Heart right ventricle (tissue), 16 donors: ENCODE data around the gene CCHCR1. TPM values are rescaled to one million over a fixed set of nuclear protein-coding genes. Genes with fewer than 3 reads are reported as not detected.

Source experiments
- ATAC-seq, 8 donors: fragments of 200-7000 bp; cut with Tn5 transposase; one replicate each; pipeline ENCODE4 v1.9.1; 2020; ENCODE audit warnings: mild to moderate bottlenecking in 8 of 8, moderate library complexity in 8 of 8, moderate number of reproducible peaks in 1 of 8
- DNase-seq, 2 donors: peaks; one replicate each; pipeline ENCODE4 v3.0.0-alpha.2; 2020
- H3K27ac ChIP-seq, 10 donors: fragments of 200-600 bp; sonication (generic) in 2 of 10; one replicate each; pipeline versions ENCODE4 v1.5.0 to v1.8.0; 2020 to 2022; ENCODE audit warnings: mild to moderate bottlenecking in 3 of 10
- H3K27me3 ChIP-seq, 7 donors: fragments of 200-600 bp; one replicate each; pipeline ENCODE4 v1.8.0; 2021 to 2022; ENCODE audit warnings: mild to moderate bottlenecking in 2 of 7
- H3K36me3 ChIP-seq, 9 donors: fragments of 200-600 bp; sonication (generic) in 1 of 9; one replicate each; pipeline versions ENCODE4 v1.5.0 to v1.8.0; 2020 to 2022; ENCODE audit warnings: mild to moderate bottlenecking in 2 of 9
- H3K4me1 ChIP-seq, 9 donors: fragments of 200-600 bp; sonication (generic) in 1 of 9; one replicate each; pipeline versions ENCODE4 v1.5.0 to v1.8.0; 2020 to 2022; ENCODE audit warnings: mild to moderate bottlenecking in 4 of 9
- H3K4me3 ChIP-seq, 10 donors: fragments of 200-600 bp; sonication (generic) in 2 of 10; one replicate each; pipeline versions ENCODE4 v1.5.0 to v1.8.0; 2020 to 2022; ENCODE audit warnings: mild to moderate bottlenecking in 7 of 10, moderate library complexity in 2 of 10
- H3K9me3 ChIP-seq, 11 donors: fragments of 200-600 bp in 10 of 11; sonication (generic) in 2 of 11; one replicate each; pipeline versions ENCODE4 v1.5.0 to v1.8.0; 2013 to 2022; ENCODE audit warnings: mild to moderate bottlenecking in 2 of 11, control low read depth in 1 of 11, moderate library complexity in 1 of 11
- CTCF ChIP-seq, 9 donors: fragments of 200-600 bp; sonication (generic) in 2 of 9; IDR thresholded peaks; one replicate each; pipeline versions ENCODE4 v1.5.0 to v1.8.0; 2021 to 2022; ENCODE audit warnings: antibody characterized with exemption in 9 of 9, mild to moderate bottlenecking in 5 of 9, moderate library complexity in 1 of 9
- WGBS, 2 donors: extraction: QIAGEN DNeasy Blood & Tissue Kit; methylation state at CpG; one replicate each; pipeline ENCODE4 v1.1.7; 2013; ENCODE audit warnings: inconsistent platforms in 1 of 2; 5-methylcytosine and 5-hydroxymethylcytosine counted together
- intact Hi-C, 10 donors: fragments of 100-400 bp; cut with DNase I; formaldehyde crosslinking; loops; one replicate each; pipeline versions ENCODE4 v1.11.1 to v1.14.2; 2022
- polyA plus RNA-seq, 2 donors: library from polyadenylated mRNA; stranded (reverse); fragments of 200-250 nt; gene quantifications; one replicate each; pipeline ENCODE4 v1.2.3, GENCODE V29; 2013
- total RNA-seq, 10 donors: library from RNA; stranded (reverse); fragmentation: NEBNext Ultra II Directional in 3 of 10; extraction: Animal tissue kit (Norgen Biotek cat#: 25700) in 3 of 10; gene quantifications; one replicate each; pipeline versions ENCODE4 v1.2.1 to v1.2.4, GENCODE V29; 2021 to 2023
- donor health status: Arrhythmogenic right ventricular cardiomyopathy.
- donor health status: ischemic (EF 13 %, LVEDD 7.1; RV severe dilation, severe dysfunction).
- donor health status: healthy with polysubstance abuse.
- donor health status: DM: no; HTN: yes; CAD: no.
- donor health status: DM: no; HTN: no; CAD: no.
- donor health status: ischemic (EF 25% LVEDD 6.9; RV normal size, moderate dysfunction).
- donor health status: ischemic (EF 25% LVEDD 5.7; RV mildly dilated, moderate dysfunction).
- donor health status: healthy.
- donor health status: DM: yes; HTN: yes; CAD: no.
- donor health status: Ischemic cardiomyopathy.
- donor health status: ischemic (EF 35%, LVEDD 5.7; RV mildly dilated, moderate dysfunction).
- donor health status: nonischemic (EF 11% LVEDD 7.7; RV severe dilation, severe dysfunction).
- donor health status: DM: yes; HTN: yes; CAD: no.
- donor health status: PGD.
- donor health status: ischemic (EF 29% LVEDD 5.4; RV normal size, mild dysfunction).
- donor health status: nonischemic (EF 23%, LVEDD 6.1; RV moderate dilation, normal function).

CCHCR1 gene
- total and polyA plus RNA-seq, 12 donors, result 8.0 to 15.9 (median 11.2) TPM

- intact Hi-C loops, result no loop called here
- peaks cover 0 to 22% (median 14%) of the 10 kb centered on the region in 9 donors for H3K4me1 ChIP-seq
- no peak for DNase-seq
- no peaks in the 10 kb centered on the region for H3K36me3 ChIP-seq
- no peak overlapping the region for H3K27ac ChIP-seq
- TF ChIP-seq CTCF (IDR thresholded peaks at IDR 0.05), result no peak
- no peaks in the 10 kb centered on the region for H3K9me3 ChIP-seq
- H3K4me3 ChIP-seq, result no peak overlapping the region
- H3K27me3 ChIP-seq, result no peaks in the 10 kb centered on the region
- WGBS, 2 donors, result 87 to 96% methylated on average over 4 of the region's 4 CpGs
- no peak for ATAC-seq
These were observed 59.1 kb downstream of the CCHCR1 start for GRCh38 chr6:31098449-31098938.

- H3K9me3 ChIP-seq, result no peaks in the 10 kb centered on the region
- intact Hi-C loops, result no loop called here
- no peak overlapping the region for H3K27ac ChIP-seq
- H3K36me3 ChIP-seq, result no peaks in the 10 kb centered on the region
- H3K4me1 ChIP-seq, result peaks cover 0 to 24% (median 15%) of the 10 kb centered on the region in 9 donors
- no peak for DNase-seq
- 81 to 82% methylated on average over 5 of the region's 5 CpGs for WGBS, 2 donors
- no peak for TF ChIP-seq CTCF (IDR thresholded peaks at IDR 0.05)
- H3K4me3 ChIP-seq, result no peak overlapping the region
- no peaks in the 10 kb centered on the region for H3K27me3 ChIP-seq
- no peak for ATAC-seq
These were observed 60.9 kb downstream of the CCHCR1 start for GRCh38 chr6:31096656-31097055.

- ATAC-seq, result no peak
- H3K4me3 ChIP-seq, result no peak overlapping the region
- H3K9me3 ChIP-seq, result no peaks in the 10 kb centered on the region
- WGBS, 2 donors, result 76 to 78% methylated on average over 3 of the region's 3 CpGs
- H3K27me3 ChIP-seq, result no peaks in the 10 kb centered on the region
- H3K27ac ChIP-seq, result no peak overlapping the region
- intact Hi-C loops, result no loop called here
- no peak for DNase-seq
- H3K36me3 ChIP-seq, result no peaks in the 10 kb centered on the region
- H3K4me1 ChIP-seq, result peaks cover 0 to 24% (median 15%) of the 10 kb centered on the region in 9 donors
- TF ChIP-seq CTCF (IDR thresholded peaks at IDR 0.05), result no peak
These were observed 61.4 kb downstream of the CCHCR1 start for GRCh38 chr6:31096215-31096614.

- Histone ChIP-seq H3K27ac (peak overlapping the region in 5 of 10 donors; percentile 16 to 73 (median 52)), H3K4me1 (peaks cover 0 to 24% (median 15%) of the 10 kb centered on the region in 9 donors), H3K36me3 (no peaks in the 10 kb centered on the region), H3K4me3 (no peak overlapping the region), H3K9me3 (no peaks in the 10 kb centered on the region), H3K27me3 (no peaks in the 10 kb centered on the region)
- DNase-seq (no peak), ATAC-seq (peak; percentile 11 to 69 (median 50))
- WGBS, 2 donors, result 47 to 67% methylated on average over 3 of the region's 3 CpGs
- no peak for TF ChIP-seq CTCF (IDR thresholded peaks at IDR 0.05)
- intact Hi-C loops, result no loop called here
These were observed 63.2 kb downstream of the CCHCR1 start for GRCh38 chr6:31094389-31094881.
